SK-N-SH (cell line): ENCODE measurements around the gene KCNQ2. TPM values are rescaled to one million over a fixed set of nuclear protein-coding genes. Genes with fewer than 3 reads are reported as not detected.

ENCODE experiments used
- CTCF ChIA-PET: fragments of 300-600, 350-600 bp; formaldehyde crosslinking; extraction: SDS; loops from one replicate; lab custom pipeline; 2021; lab: Yijun Ruan, JAX
- POLR2A ChIA-PET: fragments of 350-600 bp; sonication (Branson Sonifier 250); formaldehyde crosslinking; extraction: SDS; loops from one replicate; lab custom pipeline; 2020; ENCODE audit warnings: antibody characterized with exemption, inconsistent platforms; lab: Yijun Ruan, JAX
- DNase-seq: peaks from one replicate; pipeline ENCODE4 v3.0.0; 2012
- H2AFZ ChIP-seq: fragments of 200-600 bp; sonication (generic); 2 replicates; pipeline ENCODE4 v1.8.1; 2016; ENCODE audit warnings: antibody characterized with exemption, mild to moderate bottlenecking, low read depth
- H3F3A ChIP-seq: fragments of 200-600 bp; sonication (generic); replicated peaks from 2 replicates; pipeline ENCODE3; 2016; ENCODE audit warnings: antibody characterized with exemption, mild to moderate bottlenecking; ENCODE audit not compliant: insufficient read depth
- H3K27ac ChIP-seq, 2 experiments: fragments of 200-500 bp in 1 of 2; fragments of 200-600 bp in 1 of 2; sonication (Bioruptor generic) in 1 of 2; sonication (generic), shearing (Covaris generic) in 1 of 2; 2 replicates each; pipeline versions ENCODE4 v1.5.1 to v1.6.1; 2014 to 2016; ENCODE audit warnings: low read depth in 2 of 2, inconsistent platforms in 1 of 2, low read length in 1 of 2, mild to moderate bottlenecking in 1 of 2, mixed read lengths in 1 of 2
- H3K27me3 ChIP-seq: fragments of 200-600 bp; sonication (generic), shearing (Covaris generic); 2 replicates; pipeline ENCODE4 v1.6.1; 2016; ENCODE audit warnings: mixed run types; ENCODE audit not compliant: insufficient read depth
- H3K36me3 ChIP-seq, 2 experiments: fragments of 200-500 bp in 1 of 2; fragments of 200-600 bp in 1 of 2; sonication (Bioruptor generic) in 1 of 2; sonication (generic) in 1 of 2; replicated peaks in 1 of 2; 2 replicates each; pipeline versions ENCODE3 to v1.5.1; 2014 to 2016; ENCODE audit warnings: low read length in 1 of 2, mild to moderate bottlenecking in 1 of 2; ENCODE audit not compliant: insufficient read depth in 2 of 2, control insufficient read depth in 1 of 2
- H3K4me1 ChIP-seq, 2 experiments: fragments of 200-500 bp in 1 of 2; fragments of 200-600 bp in 1 of 2; sonication (Bioruptor generic) in 1 of 2; sonication (generic), shearing (Covaris generic) in 1 of 2; 2 replicates each; pipeline versions ENCODE4 v1.5.1 to v1.6.1; 2014 to 2016; ENCODE audit warnings: low read depth in 1 of 2, low read length in 1 of 2, mixed run types in 1 of 2; ENCODE audit not compliant: insufficient read depth in 2 of 2, control insufficient read depth in 1 of 2
- H3K4me2 ChIP-seq: fragments of 200-600 bp; sonication (generic), shearing (Covaris generic); 2 replicates; pipeline ENCODE4 v1.6.1; 2017; ENCODE audit warnings: mixed run types
- H3K4me3 ChIP-seq, 2 experiments: fragments of 200-500 bp in 1 of 2; fragments of 200-600 bp in 1 of 2; sonication (Bioruptor generic) in 1 of 2; sonication (generic), shearing (Covaris generic) in 1 of 2; 2 replicates each; pipeline versions ENCODE4 v1.5.1 to v1.8.1; 2014 to 2016; ENCODE audit warnings: low read depth in 2 of 2, inconsistent platforms in 1 of 2, low read length in 1 of 2, mild to moderate bottlenecking in 1 of 2, mixed read lengths in 1 of 2, moderate library complexity in 1 of 2
- H3K79me2 ChIP-seq: fragments of 200-600 bp; sonication (generic); 2 replicates; pipeline ENCODE4 v1.8.1; 2017; ENCODE audit warnings: mild to moderate bottlenecking; ENCODE audit not compliant: insufficient read depth
- H3K9ac ChIP-seq: fragments of 200-600 bp; sonication (generic); 2 replicates; pipeline ENCODE4 v1.6.1; 2017; ENCODE audit warnings: mixed run types
- H3K9me2 ChIP-seq: fragments of 200-600 bp; sonication (generic); 2 replicates; pipeline ENCODE4 v1.6.1; 2017; ENCODE audit warnings: mixed run types
- H3K9me3 ChIP-seq: fragments of 200-600 bp; sonication (generic); 2 replicates; pipeline ENCODE4 v1.6.1; 2017; ENCODE audit warnings: mixed run types, mild to moderate bottlenecking, moderate library complexity
- H4K20me1 ChIP-seq: fragments of 200-600 bp; sonication (generic); 2 replicates; pipeline ENCODE4 v1.6.1; 2017; ENCODE audit warnings: mild to moderate bottlenecking, mixed run types; ENCODE audit not compliant: insufficient read depth
- CHD2 ChIP-seq: fragments of 150-350 bp; IDR thresholded peaks from 2 replicates; pipeline ENCODE4 v1.6.1; 2018; ENCODE audit warnings: low read length; ENCODE audit not compliant: partially characterized antibody
- ELF1 ChIP-seq: IDR thresholded peaks from 2 replicates; pipeline ENCODE4 v1.4.0; 2012
- EP300 ChIP-seq, 2 experiments: IDR thresholded peaks; 2 replicates each; pipeline versions ENCODE4 v1.4.0 to v1.6.1; 2012; ENCODE audit warnings: borderline replicate concordance in 1 of 2, low read depth in 1 of 2, low read length in 1 of 2
- FOXJ3 ChIP-seq: sonication (generic); formaldehyde crosslinking; IDR thresholded peaks from 2 replicates; pipeline ENCODE4 v1.5.1; 2020; ENCODE audit warnings: mild to moderate bottlenecking, missing genetic modification reagents
- GATA2 ChIP-seq: sonication (generic); formaldehyde crosslinking; IDR thresholded peaks from 2 replicates; pipeline ENCODE4 v1.5.0; 2020; ENCODE audit warnings: mild to moderate bottlenecking, missing genetic modification reagents
- JUND ChIP-seq: IDR thresholded peaks from 2 replicates; pipeline ENCODE4 v1.4.0; 2012
- MEF2A ChIP-seq: IDR thresholded peaks from 2 replicates; pipeline ENCODE4 v1.4.0; 2012; ENCODE audit warnings: low read depth, borderline replicate concordance
- MXI1 ChIP-seq: IDR thresholded peaks from 2 replicates; pipeline ENCODE4 v1.6.1; 2012; ENCODE audit warnings: mild to moderate bottlenecking, low read depth, low read length, improper control_type of control experiment
- NFIC ChIP-seq: IDR thresholded peaks from 2 replicates; pipeline ENCODE4 v1.4.0; 2012; ENCODE audit warnings: borderline replicate concordance
- NRF1 ChIP-seq: IDR thresholded peaks from 2 replicates; pipeline ENCODE4 v1.6.1; 2012; ENCODE audit warnings: low read depth, mild to moderate bottlenecking, low read length
- RAD21 ChIP-seq: IDR thresholded peaks from 2 replicates; pipeline ENCODE4 v1.6.1; 2012; ENCODE audit warnings: mild to moderate bottlenecking, low read length
- REST ChIP-seq: IDR thresholded peaks from 2 replicates; pipeline ENCODE4 v1.6.1; 2012; ENCODE audit warnings: mild to moderate bottlenecking, low read depth, low read length, moderate library complexity
- RFX5 ChIP-seq: IDR thresholded peaks from 2 replicates; pipeline ENCODE4 v1.6.1; 2012; ENCODE audit warnings: mild to moderate bottlenecking, improper control_type of control experiment, low read length
- RXRA ChIP-seq: IDR thresholded peaks from 2 replicates; pipeline ENCODE4 v1.4.0; 2012; ENCODE audit warnings: low read depth, mild to moderate bottlenecking, borderline replicate concordance
- SIN3A ChIP-seq: IDR thresholded peaks from 2 replicates; pipeline ENCODE4 v1.6.1; 2012; ENCODE audit warnings: low read depth, mild to moderate bottlenecking, low read length, moderate library complexity, borderline replicate concordance
- SMC3 ChIP-seq: IDR thresholded peaks from 2 replicates; pipeline ENCODE4 v1.6.1; 2012; ENCODE audit warnings: low read depth, low read length, improper control_type of control experiment
- ZBTB33 ChIP-seq: IDR thresholded peaks from 2 replicates; pipeline ENCODE4 v1.4.0; 2012; ENCODE audit warnings: low read depth, borderline replicate concordance
- WGBS: methylation state at CpG from one replicate; pipeline ENCODE4 v1.1.6; 2017; ENCODE audit warnings: low lambda C conversion rate; 5-methylcytosine and 5-hydroxymethylcytosine counted together
- polyA plus RNA-seq, 3 experiments: library from polyadenylated mRNA; depleted of rRNA; stranded (reverse); fragments of >200 nt; gene quantifications; 2 replicates each; pipeline ENCODE4 v1.2.3, GENCODE V29; 2012
- TF ChIP-seq, protein P1 (sequence below): IDR thresholded peaks from 2 replicates; pipeline ENCODE4; 2012
- TF ChIP-seq, protein P2 (sequence below): fragments of 200-600 bp; sonication (generic); IDR thresholded peaks from 2 replicates; pipeline ENCODE4 v1.6.1; 2017; ENCODE audit warnings: antibody characterized with exemption, mild to moderate bottlenecking, moderate library complexity
- TF ChIP-seq, protein P3 (sequence below): fragments of 150-350 bp; IDR thresholded peaks from 2 replicates; pipeline ENCODE4 v1.6.1; 2016; ENCODE audit warnings: mild to moderate bottlenecking, low read depth, low read length

The KCNQ2 gene
- polyA plus RNA-seq, 1 of the 3 experiments (the other 2 are of a cell fraction), result 3.9 TPM

GRCh38 chr20:63418617-63419016, 53.8 kb downstream of the KCNQ2 start:
- no peaks in the 10 kb centered on the region for H4K20me1 ChIP-seq
- H3K4me3 ChIP-seq, result no peak overlapping the region
- no peaks in the 10 kb centered on the region for H3K36me3 ChIP-seq
- CTCF ChIA-PET, result interaction anchor here (1.7 kb wide), 1 partner anchor 78 kb away, joined by 5 read pairs; no protein-coding TSS in a partner anchor
- H3K4me1 ChIP-seq, result peaks cover 0 to 23% of the 10 kb centered on the region in 2 experiments; a peak in 1 of 4 replicates
- H3K4me2 ChIP-seq, result no peak overlapping the region
- TF ChIP-seq GATA2 (CRISPR knock-in tag) (no peak), SIN3A (no peak), FOXJ3 (no peak), EP300 (IDR thresholded peaks at IDR 0.05; ENCODE audit: borderline replicate concordance in 1 of 2, low read depth in 1 of 2, low read length in 1 of 2) (no peak), MXI1 (no peak), CHD2 (no peak), REST (no peak), SMC3 (no peak), NFIC (no peak), RAD21 (no peak), ELF1 (no peak), RXRA (no peak), RFX5 (no peak), JUND (no peak), MEF2A (no peak), NRF1 (no peak), ZBTB33 (no peak)
- TF ChIP-seq, protein P1, sequence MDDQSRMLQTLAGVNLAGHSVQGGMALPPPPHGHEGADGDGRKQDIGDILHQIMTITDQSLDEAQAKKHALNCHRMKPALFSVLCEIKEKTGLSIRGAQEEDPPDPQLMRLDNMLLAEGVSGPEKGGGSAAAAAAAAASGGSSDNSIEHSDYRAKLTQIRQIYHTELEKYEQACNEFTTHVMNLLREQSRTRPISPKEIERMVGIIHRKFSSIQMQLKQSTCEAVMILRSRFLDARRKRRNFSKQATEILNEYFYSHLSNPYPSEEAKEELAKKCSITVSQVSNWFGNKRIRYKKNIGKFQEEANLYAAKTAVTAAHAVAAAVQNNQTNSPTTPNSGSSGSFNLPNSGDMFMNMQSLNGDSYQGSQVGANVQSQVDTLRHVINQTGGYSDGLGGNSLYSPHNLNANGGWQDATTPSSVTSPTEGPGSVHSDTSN, result no peak
- TF ChIP-seq, protein P2, sequence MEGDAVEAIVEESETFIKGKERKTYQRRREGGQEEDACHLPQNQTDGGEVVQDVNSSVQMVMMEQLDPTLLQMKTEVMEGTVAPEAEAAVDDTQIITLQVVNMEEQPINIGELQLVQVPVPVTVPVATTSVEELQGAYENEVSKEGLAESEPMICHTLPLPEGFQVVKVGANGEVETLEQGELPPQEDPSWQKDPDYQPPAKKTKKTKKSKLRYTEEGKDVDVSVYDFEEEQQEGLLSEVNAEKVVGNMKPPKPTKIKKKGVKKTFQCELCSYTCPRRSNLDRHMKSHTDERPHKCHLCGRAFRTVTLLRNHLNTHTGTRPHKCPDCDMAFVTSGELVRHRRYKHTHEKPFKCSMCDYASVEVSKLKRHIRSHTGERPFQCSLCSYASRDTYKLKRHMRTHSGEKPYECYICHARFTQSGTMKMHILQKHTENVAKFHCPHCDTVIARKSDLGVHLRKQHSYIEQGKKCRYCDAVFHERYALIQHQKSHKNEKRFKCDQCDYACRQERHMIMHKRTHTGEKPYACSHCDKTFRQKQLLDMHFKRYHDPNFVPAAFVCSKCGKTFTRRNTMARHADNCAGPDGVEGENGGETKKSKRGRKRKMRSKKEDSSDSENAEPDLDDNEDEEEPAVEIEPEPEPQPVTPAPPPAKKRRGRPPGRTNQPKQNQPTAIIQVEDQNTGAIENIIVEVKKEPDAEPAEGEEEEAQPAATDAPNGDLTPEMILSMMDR, result no peak
- TF ChIP-seq, protein P3, sequence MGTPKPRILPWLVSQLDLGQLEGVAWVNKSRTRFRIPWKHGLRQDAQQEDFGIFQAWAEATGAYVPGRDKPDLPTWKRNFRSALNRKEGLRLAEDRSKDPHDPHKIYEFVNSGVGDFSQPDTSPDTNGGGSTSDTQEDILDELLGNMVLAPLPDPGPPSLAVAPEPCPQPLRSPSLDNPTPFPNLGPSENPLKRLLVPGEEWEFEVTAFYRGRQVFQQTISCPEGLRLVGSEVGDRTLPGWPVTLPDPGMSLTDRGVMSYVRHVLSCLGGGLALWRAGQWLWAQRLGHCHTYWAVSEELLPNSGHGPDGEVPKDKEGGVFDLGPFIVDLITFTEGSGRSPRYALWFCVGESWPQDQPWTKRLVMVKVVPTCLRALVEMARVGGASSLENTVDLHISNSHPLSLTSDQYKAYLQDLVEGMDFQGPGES, result no peak
- no peak overlapping the region for H2AFZ ChIP-seq
- no peak overlapping the region; a peak in 1 of 4 replicates for H3K27ac ChIP-seq
- H3K9me3 ChIP-seq, result no peaks in the 10 kb centered on the region
- DNase-seq, result no peak
- POLR2A ChIA-PET, result no interaction called here
- H3K79me2 ChIP-seq, result no peaks in the 10 kb centered on the region
- no peaks in the 10 kb centered on the region for H3F3A ChIP-seq
- 55% methylated on average over 2 of the region's 16 CpGs for WGBS
- no peak overlapping the region for H3K9ac ChIP-seq
- H3K9me2 ChIP-seq, result no peaks in the 10 kb centered on the region
- H3K27me3 ChIP-seq, result no peaks in the 10 kb centered on the region
